Parathyroid adenoma (tissue), 2 donors: ENCODE results near the gene MOB1B.

Experiments used
- H2AFZ ChIP-seq: fragments of 300-600 bp; sonication (generic); one replicate; pipeline ENCODE4 v1.7.0; 2017; ENCODE audit warnings: antibody characterized with exemption, mild to moderate bottlenecking
- H3K27ac ChIP-seq: fragments of 300-600 bp; sonication (generic); one replicate; pipeline ENCODE4 v1.7.0; 2017
- H3K27me3 ChIP-seq: fragments of 300-600 bp; sonication (generic); one replicate; pipeline ENCODE4 v1.7.0; 2017; ENCODE audit warnings: low read length; ENCODE audit not compliant: control insufficient read depth, insufficient read depth
- H3K36me3 ChIP-seq: fragments of 300-600 bp; sonication (generic); one replicate; pipeline ENCODE4 v1.7.0; 2017; ENCODE audit warnings: low read length; ENCODE audit not compliant: control insufficient read depth, insufficient read depth
- H3K4me1 ChIP-seq: fragments of 300-600 bp; sonication (generic); one replicate; pipeline ENCODE4 v1.7.0; 2017; ENCODE audit warnings: control low read depth
- H3K4me2 ChIP-seq: fragments of 300-600 bp; sonication (generic); one replicate; pipeline ENCODE4 v1.7.0; 2017; ENCODE audit warnings: low read length
- H3K4me3 ChIP-seq: fragments of 300-600 bp; sonication (generic); one replicate; pipeline ENCODE4 v1.7.0; 2017; ENCODE audit warnings: low read depth, low read length
- H3K79me2 ChIP-seq: fragments of 300-600 bp; sonication (generic); one replicate; pipeline ENCODE4 v1.7.0; 2017; ENCODE audit warnings: control low read depth
- H3K9ac ChIP-seq: fragments of 300-600 bp; sonication (generic); one replicate; pipeline ENCODE4 v1.7.0; 2017; ENCODE audit warnings: mild to moderate bottlenecking
- H3K9me3 ChIP-seq: fragments of 300-600 bp; sonication (generic); one replicate; pipeline ENCODE4 v1.7.0; 2017; ENCODE audit warnings: low read length; ENCODE audit not compliant: control insufficient read depth
- TF ChIP-seq, protein P1 (sequence below): fragments of 300-600 bp; sonication (generic); IDR thresholded peaks from one replicate; pipeline ENCODE4 v1.7.0; 2017; ENCODE audit warnings: antibody characterized with exemption, mild to moderate bottlenecking
- donor health status: primary hyperparathyroidism.

Gene MOB1B

DNA sequence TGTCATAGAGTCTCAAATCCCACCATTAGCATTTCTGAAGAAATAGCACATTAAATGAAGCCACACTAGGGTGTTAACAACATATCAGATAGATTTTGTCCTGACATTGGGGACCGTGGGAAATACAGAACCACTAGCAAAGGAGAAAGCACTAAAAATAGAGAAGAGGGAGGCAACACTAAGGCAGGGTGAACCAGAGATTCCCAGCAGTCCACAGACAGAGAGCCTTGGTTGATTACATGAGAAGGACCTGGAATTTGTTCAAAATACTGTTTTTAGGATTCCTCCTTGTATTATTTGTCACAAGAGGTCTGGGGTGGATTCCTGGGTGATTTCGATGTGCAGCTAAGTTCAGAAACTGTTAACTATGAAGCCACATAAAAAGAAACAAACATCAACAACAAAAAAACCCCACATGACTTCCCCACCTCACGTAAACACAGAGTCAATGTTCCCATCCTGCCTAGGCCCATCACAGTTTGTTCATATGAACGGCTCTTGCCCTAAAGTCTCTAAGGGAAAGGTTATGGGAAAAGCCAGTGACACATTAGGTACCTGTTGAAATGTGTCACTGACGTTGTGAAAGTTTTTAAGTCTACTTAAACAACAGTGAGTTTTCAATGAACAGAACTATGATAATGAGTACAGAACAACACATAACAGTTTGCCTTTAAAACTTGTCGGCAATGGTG lies 38.9 kb upstream of the MOB1B start:
- Histone ChIP-seq H2AFZ (no peak overlapping the region), H3K36me3 (no peaks in the 10 kb centered on the region), H3K9me3 (no peaks in the 10 kb centered on the region), H3K4me1 (no peaks in the 10 kb centered on the region), H3K4me3 (no peak overlapping the region), H3K27me3 (no peaks in the 10 kb centered on the region), H3K27ac (no peak overlapping the region), H3K4me2 (no peak overlapping the region), H3K79me2 (no peaks in the 10 kb centered on the region), H3K9ac (no peak overlapping the region)
- TF ChIP-seq, protein P1, sequence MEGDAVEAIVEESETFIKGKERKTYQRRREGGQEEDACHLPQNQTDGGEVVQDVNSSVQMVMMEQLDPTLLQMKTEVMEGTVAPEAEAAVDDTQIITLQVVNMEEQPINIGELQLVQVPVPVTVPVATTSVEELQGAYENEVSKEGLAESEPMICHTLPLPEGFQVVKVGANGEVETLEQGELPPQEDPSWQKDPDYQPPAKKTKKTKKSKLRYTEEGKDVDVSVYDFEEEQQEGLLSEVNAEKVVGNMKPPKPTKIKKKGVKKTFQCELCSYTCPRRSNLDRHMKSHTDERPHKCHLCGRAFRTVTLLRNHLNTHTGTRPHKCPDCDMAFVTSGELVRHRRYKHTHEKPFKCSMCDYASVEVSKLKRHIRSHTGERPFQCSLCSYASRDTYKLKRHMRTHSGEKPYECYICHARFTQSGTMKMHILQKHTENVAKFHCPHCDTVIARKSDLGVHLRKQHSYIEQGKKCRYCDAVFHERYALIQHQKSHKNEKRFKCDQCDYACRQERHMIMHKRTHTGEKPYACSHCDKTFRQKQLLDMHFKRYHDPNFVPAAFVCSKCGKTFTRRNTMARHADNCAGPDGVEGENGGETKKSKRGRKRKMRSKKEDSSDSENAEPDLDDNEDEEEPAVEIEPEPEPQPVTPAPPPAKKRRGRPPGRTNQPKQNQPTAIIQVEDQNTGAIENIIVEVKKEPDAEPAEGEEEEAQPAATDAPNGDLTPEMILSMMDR: no peak

DNA sequence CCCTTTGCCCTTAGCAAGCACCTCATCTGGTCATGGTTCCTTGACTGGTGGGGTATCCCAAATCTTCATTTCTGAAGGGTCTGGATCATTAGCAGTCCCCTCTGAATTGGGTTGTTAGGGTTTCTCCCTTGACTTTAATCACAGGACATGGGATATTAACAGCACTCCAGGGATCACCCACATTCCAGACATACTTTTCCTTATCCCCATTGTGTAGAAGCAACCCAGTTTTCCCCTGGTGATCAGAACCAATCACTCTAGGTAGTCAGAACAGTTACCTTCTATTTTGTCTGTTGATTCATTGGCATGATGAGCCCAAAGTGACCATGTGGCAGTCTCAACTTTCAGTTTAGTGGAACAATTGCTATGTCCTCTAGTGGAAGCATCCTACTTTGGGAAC lies 33.4 kb upstream of the MOB1B start:
- Histone ChIP-seq H3K27ac (no peak overlapping the region), H3K79me2 (no peaks in the 10 kb centered on the region), H3K4me1 (no peaks in the 10 kb centered on the region), H3K9me3 (no peaks in the 10 kb centered on the region), H3K27me3 (no peaks in the 10 kb centered on the region), H3K4me3 (no peak overlapping the region), H2AFZ (no peak overlapping the region), H3K4me2 (no peak overlapping the region), H3K36me3 (no peaks in the 10 kb centered on the region), H3K9ac (no peak overlapping the region)
- TF ChIP-seq, protein P1: no peak

DNA sequence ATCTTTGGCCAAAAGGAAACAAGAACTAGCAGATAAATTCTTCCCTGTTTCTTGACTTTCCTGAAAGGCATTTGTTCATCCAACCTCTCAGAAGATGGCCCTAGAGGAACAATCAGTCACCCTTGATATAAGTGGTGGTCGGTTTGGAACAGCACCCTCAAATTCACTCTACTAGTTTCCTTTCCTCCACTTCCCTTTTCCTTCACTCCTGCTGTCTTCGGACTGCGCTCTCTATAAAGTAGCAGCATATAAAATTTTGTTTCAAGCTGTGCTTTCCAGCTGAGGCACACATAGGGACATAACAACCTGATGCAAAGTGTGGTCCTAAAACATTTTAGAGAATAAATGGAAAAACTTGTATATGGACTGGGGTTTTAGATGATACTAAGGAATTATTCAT lies 29.0 kb upstream of the MOB1B start:
- H3K4me1 ChIP-seq: no peaks in the 10 kb centered on the region
- no peaks in the 10 kb centered on the region for H3K27me3 ChIP-seq
- no peak overlapping the region for H3K4me2 ChIP-seq
- no peaks in the 10 kb centered on the region for H3K79me2 ChIP-seq
- no peak overlapping the region for H3K4me3 ChIP-seq
- no peak overlapping the region for H2AFZ ChIP-seq
- H3K9ac ChIP-seq: no peak overlapping the region
- TF ChIP-seq, protein P1: no peak
- H3K36me3 ChIP-seq: no peaks in the 10 kb centered on the region
- no peak overlapping the region for H3K27ac ChIP-seq
- H3K9me3 ChIP-seq: no peaks in the 10 kb centered on the region

DNA sequence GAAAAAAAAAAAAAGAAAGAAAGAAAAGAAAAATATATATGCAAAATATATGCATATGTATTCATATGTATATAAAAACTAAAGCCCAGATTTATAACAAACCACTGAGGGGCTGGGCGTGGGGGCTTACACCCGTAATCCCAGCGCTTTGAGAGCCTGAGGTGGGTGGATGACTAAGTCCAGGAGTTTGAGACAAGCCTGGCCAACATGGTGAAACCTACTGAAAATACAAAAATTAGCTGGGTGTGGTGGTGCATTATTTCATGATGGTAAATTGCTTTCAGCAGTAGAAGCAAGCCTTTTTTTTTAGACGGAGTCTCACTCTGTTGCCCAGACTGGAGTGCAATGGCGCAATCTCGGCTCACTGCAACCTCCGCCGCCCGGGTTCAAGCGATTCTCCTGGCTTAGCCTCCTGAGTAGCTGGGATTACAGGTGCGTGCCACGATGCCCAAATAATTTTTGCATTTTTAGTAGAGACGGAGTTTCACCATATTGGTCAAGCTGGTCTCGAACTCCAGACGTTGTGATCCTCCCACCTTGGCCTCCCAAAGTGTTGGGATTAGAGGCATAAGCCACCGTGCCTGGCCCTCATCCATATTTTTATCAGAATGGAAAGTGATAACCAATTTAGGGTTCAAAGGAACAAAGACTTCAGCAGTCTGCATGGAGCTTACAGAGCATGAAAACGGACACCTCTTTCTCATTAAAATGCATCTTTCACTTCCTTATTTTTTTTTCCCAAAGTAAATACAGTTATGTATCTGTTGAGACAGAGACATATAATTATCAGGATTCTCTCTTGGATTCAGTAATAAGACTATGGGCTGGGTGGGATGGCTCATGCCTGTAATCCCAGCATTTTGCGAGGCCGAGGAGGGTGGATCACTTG lies 27.7 kb upstream of the MOB1B start:
- no peaks in the 10 kb centered on the region for H3K4me1 ChIP-seq
- H3K9me3 ChIP-seq: no peaks in the 10 kb centered on the region
- H3K36me3 ChIP-seq: no peaks in the 10 kb centered on the region
- no peak overlapping the region for H3K4me3 ChIP-seq
- H3K27me3 ChIP-seq: no peaks in the 10 kb centered on the region
- TF ChIP-seq, protein P1: no peak
- no peak overlapping the region for H3K9ac ChIP-seq
- no peak overlapping the region for H2AFZ ChIP-seq
- no peak overlapping the region for H3K27ac ChIP-seq
- H3K79me2 ChIP-seq: no peaks in the 10 kb centered on the region
- no peak overlapping the region for H3K4me2 ChIP-seq
